ENCODE data around the gene TTC7B. TPM values are rescaled to one million over a fixed set of nuclear protein-coding genes. Genes with fewer than 3 reads are reported as not detected.

TTC7B gene
- total RNA-seq, 1 experiment from 2014 or later, result 9.6 TPM

- no TSS peak for BruUV-seq (replicated peaks)
- peaks cover 17% of the 10 kb centered on the region for H3K4me1 Mint-ChIP-seq (ENCODE audit: low read depth, unreplicated experiment)
- no peak overlapping the region for H3K4me3 Mint-ChIP-seq (ENCODE audit: low read depth, unreplicated experiment)
- DNase-seq, result no peak
- no peaks in the 10 kb centered on the region for H3K27me3 Mint-ChIP-seq (ENCODE audit: unreplicated experiment)
- CTCF ChIA-PET, result interaction anchor here (0.6 kb wide), 1 partner anchor 398 kb away, joined by 4 read pairs; no protein-coding TSS in a partner anchor
- no peaks in the 10 kb centered on the region for H3K36me3 Mint-ChIP-seq (ENCODE audit: insufficient read depth, unreplicated experiment)
- no peaks in the 10 kb centered on the region for H3K9me3 Mint-ChIP-seq (ENCODE audit: low read depth, unreplicated experiment)
- TF ChIP-seq CTCF (IDR thresholded peaks at IDR 0.05; ENCODE audit: unreplicated experiment), result no peak
- intact Hi-C loops (cut with micrococcal nuclease; ENCODE audit: unreplicated experiment), result no loop called here
- H3K27ac Mint-ChIP-seq (ENCODE audit: unreplicated experiment), result no peak overlapping the region
These were observed 279.6 kb downstream of the TTC7B start for GRCh38 chr14:90536511-90537191.

GRCh38 chr14:90536092-90536491 lies 280.1 kb downstream of the TTC7B start:
- Mint-ChIP-seq H3K36me3 (ENCODE audit: insufficient read depth, unreplicated experiment) (no peaks in the 10 kb centered on the region), H3K27ac (ENCODE audit: unreplicated experiment) (no peak overlapping the region), H3K27me3 (ENCODE audit: unreplicated experiment) (no peaks in the 10 kb centered on the region), H3K9me3 (ENCODE audit: low read depth, unreplicated experiment) (no peaks in the 10 kb centered on the region), H3K4me1 (ENCODE audit: low read depth, unreplicated experiment) (peaks cover 17% of the 10 kb centered on the region), H3K4me3 (ENCODE audit: low read depth, unreplicated experiment) (no peak overlapping the region)
- CTCF ChIA-PET, result no interaction called here
- DNase-seq, result no peak
- no TSS peak for BruUV-seq (replicated peaks)
- no peak for TF ChIP-seq CTCF (IDR thresholded peaks at IDR 0.05; ENCODE audit: unreplicated experiment)
- intact Hi-C loops (cut with micrococcal nuclease; ENCODE audit: unreplicated experiment), result no loop called here

GRCh38 chr14:90535556-90536090 lies 280.6 kb downstream of the TTC7B start:
- no peak for TF ChIP-seq CTCF (IDR thresholded peaks at IDR 0.05; ENCODE audit: unreplicated experiment)
- intact Hi-C loops (cut with micrococcal nuclease; ENCODE audit: unreplicated experiment), result no loop called here
- H3K4me1 Mint-ChIP-seq (ENCODE audit: low read depth, unreplicated experiment), result peaks cover 17% of the 10 kb centered on the region
- H3K9me3 Mint-ChIP-seq (ENCODE audit: low read depth, unreplicated experiment), result no peaks in the 10 kb centered on the region
- no TSS peak for BruUV-seq (replicated peaks)
- no peak for DNase-seq
- no peaks in the 10 kb centered on the region for H3K36me3 Mint-ChIP-seq (ENCODE audit: insufficient read depth, unreplicated experiment)
- H3K4me3 Mint-ChIP-seq (ENCODE audit: low read depth, unreplicated experiment), result no peak overlapping the region
- CTCF ChIA-PET, result no interaction called here
- no peak overlapping the region for H3K27ac Mint-ChIP-seq (ENCODE audit: unreplicated experiment)
- no peaks in the 10 kb centered on the region for H3K27me3 Mint-ChIP-seq (ENCODE audit: unreplicated experiment)

GRCh38 chr14:90534838-90535555 lies 281.2 kb downstream of the TTC7B start:
- H3K4me3 Mint-ChIP-seq (ENCODE audit: low read depth, unreplicated experiment), result no peak overlapping the region
- no peaks in the 10 kb centered on the region for H3K9me3 Mint-ChIP-seq (ENCODE audit: low read depth, unreplicated experiment)
- H3K36me3 Mint-ChIP-seq (ENCODE audit: insufficient read depth, unreplicated experiment), result no peaks in the 10 kb centered on the region
- H3K27ac Mint-ChIP-seq (ENCODE audit: unreplicated experiment), result no peak overlapping the region
- intact Hi-C loops (cut with micrococcal nuclease; ENCODE audit: unreplicated experiment), result no loop called here
- no peak for TF ChIP-seq CTCF (IDR thresholded peaks at IDR 0.05; ENCODE audit: unreplicated experiment)
- DNase-seq, result no peak
- no peaks in the 10 kb centered on the region for H3K27me3 Mint-ChIP-seq (ENCODE audit: unreplicated experiment)
- CTCF ChIA-PET, result no interaction called here
- BruUV-seq (replicated peaks), result no TSS peak
- peaks cover 17% of the 10 kb centered on the region for H3K4me1 Mint-ChIP-seq (ENCODE audit: low read depth, unreplicated experiment)

Data from Calu3 (cell line).